H1 (cell line): ENCODE results near the gene ACTN4. TPM values are rescaled to one million over a fixed set of nuclear protein-coding genes. Genes with fewer than 3 reads are reported as not detected.

ENCODE experiments used
- BACH1 ChIP-seq: IDR thresholded peaks from 2 replicates; pipeline ENCODE4 v1.6.1; 2012; ENCODE audit warnings: low read length, improper control_type of control experiment
- CEBPB ChIP-seq: IDR thresholded peaks from 2 replicates; pipeline ENCODE4 v1.6.1; 2012; ENCODE audit warnings: low read depth, low read length
- CTCF ChIP-seq, 3 experiments: IDR thresholded peaks; 1 replicate in 2 of 3; 2 replicates in 1 of 3; pipeline versions ENCODE4 v1.5.1 to v1.6.1; 2011; ENCODE audit warnings: low read length in 3 of 3, mild to moderate bottlenecking in 3 of 3, inconsistent platforms in 2 of 3, low read depth in 1 of 3, moderate library complexity in 1 of 3; ENCODE audit not compliant: insufficient read depth in 1 of 3; ENCODE audit errors: control extremely low read depth in 1 of 3
- ZNF274 ChIP-seq: IDR thresholded peaks from 2 replicates; pipeline ENCODE4 v1.7.0; 2012; ENCODE audit warnings: low read length, borderline replicate concordance; ENCODE audit errors: extremely low read depth
- polyA plus RNA-seq, 7 experiments: library from polyadenylated mRNA; depleted of rRNA in 3 of 7; stranded (reverse) in 5 of 7; unstranded in 2 of 7; fragments of >200 nt in 5 of 7; fragments of 200-250 nt in 2 of 7; gene quantifications; 1 replicate in 5 of 7; 2 replicates in 1 of 7; 4 replicates in 1 of 7; pipeline versions ENCODE4 v1.2.1 to v1.2.3, GENCODE V29; 2011 to 2013; ENCODE audit warnings: missing spikeins in 2 of 7, mixed read lengths in 2 of 7
- total RNA-seq: library from RNA; stranded (reverse); fragmentation: NEBNext Ultra II Directional; extraction: Animal tissue kit (Norgen Biotek cat#: 25700); gene quantifications from 2 replicates; pipeline ENCODE4 v1.2.1, GENCODE V29; 2021

ACTN4 gene
- total and polyA plus RNA-seq, 2 of the 8 experiments (the other 6 are each of a cell fraction or from before 2014, with no cell fraction given): 211 to 520 TPM

GRCh38 chr19:38727306-38727867 lies 79.9 kb downstream of the ACTN4 start (continued):
- TF ChIP-seq CTCF (IDR thresholded peaks at IDR 0.05; ENCODE audit: control extremely low read depth in 1 of 3, insufficient read depth in 1 of 3, low read depth in 1 of 3, low read length in 3 of 3) (no peak), CEBPB (no peak), ZNF274 (no peak), BACH1 (no peak)
- TF ChIP-seq, all 59 proteins: peak for 0
